Naive thymus-derived CD4-positive, alpha-beta T cell (primary cell): ENCODE measurements around the gene TLE2. TPM values are rescaled to one million over a fixed set of nuclear protein-coding genes. Genes with fewer than 3 reads are reported as not detected.
A peak's percentile ranks its signal among the peaks of the same experiment; 100 is the strongest.

Experiments used
- ATAC-seq: fragments of 150-1000 bp; cut with Tn5 transposase; 2 replicates; pipeline ENCODE4 v1.10.0; 2021; ENCODE audit warnings: mild to moderate bottlenecking, moderate library complexity
- CTCF ChIA-PET: fragments of 350-600 bp; sonication (Branson Sonifier 250); formaldehyde crosslinking; loops from one replicate; lab custom pipeline; 2021; ENCODE audit warnings: antibody characterized with exemption; lab: Charles Lee
- POLR2A ChIA-PET: fragments of 350-600 bp; sonication (Branson Sonifier 250); formaldehyde crosslinking; loops from one replicate; lab custom pipeline; 2021; ENCODE audit warnings: antibody characterized with exemption, inconsistent platforms; lab: Charles Lee
- DNase-seq, 9 donors: peaks; one replicate each; pipeline versions ENCODE4 v3.0.0 to v3.0.0-alpha.2; 2020 to 2022; ENCODE audit warnings: mixed read lengths in 1 of 9
- H3K27ac ChIP-seq: one replicate; pipeline ENCODE4 v1.7.0; 2013; ENCODE audit warnings: mild to moderate bottlenecking, low read depth, low read length, moderate library complexity
- H3K27me3 ChIP-seq, 2 donors: one replicate each; pipeline ENCODE4 v1.7.0; 2013; ENCODE audit warnings: low read length in 2 of 2, mild to moderate bottlenecking in 2 of 2, moderate library complexity in 2 of 2; ENCODE audit not compliant: control insufficient read depth in 2 of 2, insufficient read depth in 2 of 2
- H3K36me3 ChIP-seq, 3 experiments: 1 replicate in 2 of 3; 2 replicates in 1 of 3; pipeline ENCODE4 v1.7.0; 2013; ENCODE audit warnings: low read length in 3 of 3, mild to moderate bottlenecking in 3 of 3, moderate library complexity in 1 of 3; ENCODE audit not compliant: insufficient read depth in 3 of 3, control insufficient read depth in 2 of 3
- H3K4me1 ChIP-seq, 2 donors: one replicate each; pipeline ENCODE4 v1.7.0; 2013; ENCODE audit warnings: low read length in 2 of 2, mild to moderate bottlenecking in 2 of 2, moderate library complexity in 1 of 2; ENCODE audit not compliant: control insufficient read depth in 2 of 2, insufficient read depth in 2 of 2
- H3K4me3 ChIP-seq: 2 replicates; pipeline ENCODE4 v1.7.0; 2013; ENCODE audit warnings: mild to moderate bottlenecking, low read length
- H3K9me3 ChIP-seq, 3 experiments: 1 replicate in 2 of 3; 2 replicates in 1 of 3; pipeline ENCODE4 v1.7.0; 2013; ENCODE audit warnings: low read length in 3 of 3; ENCODE audit not compliant: control insufficient read depth in 2 of 3
- H3K27ac Mint-ChIP-seq, 9 donors: one replicate each; pipeline ENCODE4 v1.8.0; 2020 to 2022; ENCODE audit warnings: mixed read lengths in 9 of 9, mild to moderate bottlenecking in 8 of 9, moderate library complexity in 5 of 9, inconsistent platforms in 2 of 9
- H3K27me3 Mint-ChIP-seq, 5 donors: one replicate each; pipeline ENCODE4 v1.8.0; 2021 to 2022; ENCODE audit warnings: mixed read lengths in 5 of 5, mild to moderate bottlenecking in 1 of 5
- H3K36me3 Mint-ChIP-seq, 5 donors: one replicate each; pipeline ENCODE4 v1.8.0; 2020 to 2022; ENCODE audit warnings: mixed read lengths in 5 of 5, mild to moderate bottlenecking in 3 of 5, inconsistent platforms in 1 of 5
- H3K4me1 Mint-ChIP-seq, 7 donors: one replicate each; pipeline ENCODE4 v1.8.0; 2020 to 2022; ENCODE audit warnings: mixed read lengths in 7 of 7, mild to moderate bottlenecking in 3 of 7, inconsistent platforms in 1 of 7
- H3K4me3 Mint-ChIP-seq, 10 donors: one replicate each; pipeline ENCODE4 v1.8.0; 2020 to 2022; ENCODE audit warnings: mild to moderate bottlenecking in 10 of 10, mixed read lengths in 10 of 10, moderate library complexity in 6 of 10, inconsistent platforms in 2 of 10
- H3K9me3 Mint-ChIP-seq, 11 donors: one replicate each; pipeline ENCODE4 v1.8.0; 2020 to 2022; ENCODE audit warnings: mixed read lengths in 11 of 11, mild to moderate bottlenecking in 4 of 11, inconsistent platforms in 1 of 11, moderate library complexity in 1 of 11
- intact Hi-C, 2 donors: fragments of 100-400 bp; cut with micrococcal nuclease; formaldehyde crosslinking; loops; one replicate each; pipeline ENCODE4 v1.15.1; 2023
- polyA plus RNA-seq, 2 donors: library from polyadenylated mRNA; unstranded; fragments of 300-500 nt; fragmentation: Illumina TruSeq; gene quantifications; one replicate each; pipeline ENCODE4 v1.2.3, GENCODE V29; 2021
- total RNA-seq, 6 experiments: library from RNA in 5 of 6; stranded (reverse) in 5 of 6; gene quantifications; 1 replicate in 5 of 6; 2 replicates in 1 of 6; pipeline ENCODE4 v1.2.3 and lab custom pipeline; 2021 to 2026

The TLE2 gene
- total and polyA plus RNA-seq, 7 experiments from 2014 or later = 1.1 to 33.6 (median 14.3) TPM

DNA sequence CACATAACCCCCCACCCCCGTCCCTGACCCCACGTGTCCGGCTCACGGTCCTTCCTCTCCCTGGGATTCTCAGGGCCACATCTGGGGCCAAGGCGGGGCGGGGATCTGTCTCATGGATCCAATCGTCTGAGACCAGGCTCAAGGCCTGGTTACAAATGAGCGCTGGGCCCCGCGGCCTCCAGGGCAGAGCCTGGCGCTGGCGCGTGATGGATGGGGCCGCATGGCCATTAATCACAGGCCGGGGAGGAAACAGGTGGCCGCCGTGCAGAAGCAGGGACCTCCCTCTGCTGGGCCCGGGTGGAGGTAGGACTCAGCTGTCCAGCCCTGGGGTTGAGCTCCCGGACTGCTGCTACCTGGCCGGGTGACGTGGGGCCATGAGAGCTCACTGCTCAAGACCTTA is 39.0 kb upstream of the TLE2 start:
- H3K27ac Mint-ChIP-seq = no peak overlapping the region
- peaks cover 0 to under 1% (median 0%) of the 10 kb centered on the region in 5 donors for H3K36me3 Mint-ChIP-seq
- Histone ChIP-seq H3K36me3 (no peaks in the 10 kb centered on the region), H3K27ac (no peak overlapping the region), H3K4me3 (no peak overlapping the region), H3K27me3 (no peaks in the 10 kb centered on the region), H3K9me3 (no peaks in the 10 kb centered on the region), H3K4me1 (peaks cover 3 to 12% of the 10 kb centered on the region in 2 donors)
- H3K27me3 Mint-ChIP-seq = peaks cover 0 to 4% (median 0%) of the 10 kb centered on the region in 5 donors
- H3K4me1 Mint-ChIP-seq = peaks cover 0 to 16% (median 9%) of the 10 kb centered on the region in 7 donors
- ATAC-seq = no peak
- ChIA-PET CTCF (interaction anchor here (1.0 kb wide), 1 partner anchor 36 kb away, joined by 4 read pairs; no protein-coding TSS in a partner anchor), POLR2A (interaction anchor here (0.7 to 1.6 kb wide), 4 partner anchors 8 to 36 kb away, joined by 3 to 4 read pairs (median 4); no protein-coding TSS in a partner anchor)
- intact Hi-C loops = no loop called here
- H3K9me3 Mint-ChIP-seq = no peaks in the 10 kb centered on the region
- no peak overlapping the region for H3K4me3 Mint-ChIP-seq
- DNase-seq = no peak

DNA sequence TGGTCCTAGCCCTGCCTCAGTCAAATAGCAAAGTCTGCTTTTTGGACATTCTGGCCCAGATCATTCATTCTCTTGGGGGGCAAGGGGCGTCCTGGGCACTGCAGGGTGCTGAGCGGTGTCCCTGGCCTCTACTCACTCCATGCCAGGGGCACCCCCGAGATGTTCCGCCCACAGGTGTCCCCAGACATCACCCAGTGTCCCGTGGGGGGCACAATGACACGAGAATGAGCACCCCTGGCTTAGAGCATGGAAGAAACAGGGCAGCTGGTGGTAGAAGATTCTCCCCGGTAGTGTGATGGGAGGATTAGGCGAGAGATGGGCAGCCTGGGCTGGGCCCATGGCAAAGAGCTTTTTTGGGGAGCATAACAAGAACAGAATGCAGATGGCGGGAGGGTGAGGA is 38.5 kb upstream of the TLE2 start:
- peaks cover 0 to 3% (median 0%) of the 10 kb centered on the region in 5 donors for H3K36me3 Mint-ChIP-seq
- intact Hi-C loops = no loop called here
- H3K9me3 Mint-ChIP-seq = no peaks in the 10 kb centered on the region
- ChIA-PET POLR2A (interaction anchor here (1.6 kb wide), 1 partner anchor 32 kb away, joined by 4 read pairs; no protein-coding TSS in a partner anchor), CTCF (no interaction called here)
- no peak overlapping the region for H3K4me3 Mint-ChIP-seq
- no peak for ATAC-seq
- peaks cover 6 to 16% of the 10 kb centered on the region in 2 donors for H3K4me1 ChIP-seq
- no peak overlapping the region for H3K27ac ChIP-seq
- H3K27me3 Mint-ChIP-seq = peaks cover 0 to 4% (median 0%) of the 10 kb centered on the region in 5 donors
- DNase-seq = no peak
- no peaks in the 10 kb centered on the region for H3K27me3 ChIP-seq
- peaks cover 0 to 20% (median 13%) of the 10 kb centered on the region in 7 donors for H3K4me1 Mint-ChIP-seq
- no peaks in the 10 kb centered on the region for H3K36me3 ChIP-seq
- peak overlapping the region in 2 of 9 donors; percentile 28 to 59 for H3K27ac Mint-ChIP-seq
- no peaks in the 10 kb centered on the region for H3K9me3 ChIP-seq
- H3K4me3 ChIP-seq = no peak overlapping the region

DNA sequence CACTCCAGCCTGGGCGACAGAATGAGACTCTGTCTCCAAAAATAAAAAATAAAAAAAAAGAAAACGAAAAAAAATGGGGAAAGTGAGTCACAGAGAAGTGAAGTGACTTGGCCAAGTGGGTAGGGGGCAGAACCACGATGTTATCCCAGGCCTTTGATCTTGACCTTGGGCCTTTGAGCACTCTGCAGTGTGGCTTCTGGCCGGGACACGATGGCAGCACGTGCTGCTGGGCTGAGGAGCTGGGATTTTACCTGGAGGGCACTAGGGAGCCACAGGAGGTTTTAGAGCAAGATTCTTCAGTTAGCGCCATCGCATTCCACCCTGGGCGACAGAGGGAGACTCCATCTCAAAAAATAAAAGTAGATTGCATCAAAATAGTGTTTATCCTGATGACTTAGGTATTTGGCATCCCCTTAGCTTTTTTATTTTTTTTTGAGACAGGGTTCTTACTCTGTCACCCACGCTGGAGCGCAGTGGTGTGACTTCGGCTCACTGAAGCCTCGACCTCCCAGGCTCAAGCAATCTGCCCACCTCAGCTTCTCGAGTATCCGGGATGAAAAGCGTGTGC is 37.5 kb upstream of the TLE2 start:
- H3K27ac Mint-ChIP-seq = peak overlapping the region in 5 of 9 donors; percentile 25 to 91 (median 63)

DNA sequence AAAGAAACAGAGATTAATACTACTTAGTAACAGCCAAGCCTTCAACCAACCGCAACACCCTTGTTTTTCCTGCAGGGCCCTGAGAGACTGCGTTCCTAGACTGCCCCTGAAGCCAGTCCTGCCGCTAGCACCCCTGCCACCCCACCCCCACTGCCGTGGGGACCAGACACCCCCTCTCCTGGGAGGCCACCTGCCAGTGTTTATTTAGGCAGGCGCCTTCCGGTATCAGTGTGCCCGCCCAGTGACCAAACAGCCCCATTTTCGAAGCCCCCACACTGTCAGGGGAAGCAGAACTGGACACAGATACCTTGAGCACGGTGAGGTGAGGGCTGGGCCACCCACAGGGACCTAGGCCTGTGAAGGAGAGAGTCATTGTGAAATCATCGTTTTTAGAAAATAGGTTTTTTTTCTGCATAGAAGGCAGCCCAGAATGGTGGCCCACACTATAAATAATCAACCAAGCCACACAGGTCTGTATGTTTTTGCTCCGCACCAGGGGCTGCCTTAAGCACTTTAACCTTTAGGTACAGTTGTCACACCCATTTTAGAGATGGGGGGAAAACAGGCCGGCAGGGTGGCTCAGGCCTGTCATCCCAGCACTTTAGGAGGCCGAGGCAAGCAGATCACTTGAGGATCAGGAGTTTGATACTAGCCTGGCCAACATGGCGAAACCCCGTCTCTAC is 36.7 kb upstream of the TLE2 start:
- H3K27ac Mint-ChIP-seq = peak overlapping the region in 6 of 9 donors; percentile 14 to 91 (median 62)
- Histone ChIP-seq H3K36me3 (peaks cover 0 to 7% (median 0%) of the 10 kb centered on the region in 3 experiments), H3K4me1 (peaks cover 6 to 16% of the 10 kb centered on the region in 2 donors), H3K4me3 (no peak overlapping the region), H3K9me3 (no peaks in the 10 kb centered on the region), H3K27ac (peak overlapping the region; percentile 48), H3K27me3 (no peaks in the 10 kb centered on the region)
- intact Hi-C loops = no loop called here
- H3K4me3 Mint-ChIP-seq = no peak overlapping the region
- no peak for DNase-seq
- peaks cover 0 to 4% (median 0%) of the 10 kb centered on the region in 5 donors for H3K27me3 Mint-ChIP-seq
- ChIA-PET POLR2A (interaction anchor here (0.7 to 1.2 kb wide), 3 partner anchors 10 to 98 kb away, joined by 3 to 4 read pairs (median 3); no protein-coding TSS in a partner anchor), CTCF (interaction anchor here (1.0 to 1.5 kb wide), 2 partner anchors 13 to 38 kb away, joined by 4 to 6 read pairs; no protein-coding TSS in a partner anchor)
- peaks cover 0 to 20% (median 14%) of the 10 kb centered on the region in 7 donors for H3K4me1 Mint-ChIP-seq
- ATAC-seq = no peak
- H3K9me3 Mint-ChIP-seq = no peaks in the 10 kb centered on the region
- peaks cover 0 to 5% (median 2%) of the 10 kb centered on the region in 5 donors for H3K36me3 Mint-ChIP-seq

More for the DNA sequence above, 37.5 kb upstream of the TLE2 start:
- H3K4me1 ChIP-seq = peaks cover 6 to 16% of the 10 kb centered on the region in 2 donors
- H3K4me3 ChIP-seq = no peak overlapping the region
- Mint-ChIP-seq H3K36me3 (peaks cover 0 to 3% (median 0%) of the 10 kb centered on the region in 5 donors), H3K4me1 (peaks cover 0 to 20% (median 13%) of the 10 kb centered on the region in 7 donors), H3K9me3 (no peaks in the 10 kb centered on the region), H3K27me3 (peaks cover 0 to 4% (median 0%) of the 10 kb centered on the region in 5 donors), H3K4me3 (no peak overlapping the region)
- ATAC-seq = no peak
- POLR2A ChIA-PET = interaction anchor here (0.7 to 0.9 kb wide), 3 partner anchors 8 to 98 kb away, joined by 3 read pairs; no protein-coding TSS in a partner anchor
- H3K27me3 ChIP-seq = no peaks in the 10 kb centered on the region
- DNase-seq = no peak
- H3K27ac ChIP-seq = no peak overlapping the region
- intact Hi-C loops = no loop called here
- H3K36me3 ChIP-seq = peaks cover 0 to under 1% (median 0%) of the 10 kb centered on the region in 3 experiments
- no peaks in the 10 kb centered on the region for H3K9me3 ChIP-seq
- CTCF ChIA-PET = interaction anchor here (1.0 kb wide), 1 partner anchor 14 kb away, joined by 4 read pairs; no protein-coding TSS in a partner anchor

DNA sequence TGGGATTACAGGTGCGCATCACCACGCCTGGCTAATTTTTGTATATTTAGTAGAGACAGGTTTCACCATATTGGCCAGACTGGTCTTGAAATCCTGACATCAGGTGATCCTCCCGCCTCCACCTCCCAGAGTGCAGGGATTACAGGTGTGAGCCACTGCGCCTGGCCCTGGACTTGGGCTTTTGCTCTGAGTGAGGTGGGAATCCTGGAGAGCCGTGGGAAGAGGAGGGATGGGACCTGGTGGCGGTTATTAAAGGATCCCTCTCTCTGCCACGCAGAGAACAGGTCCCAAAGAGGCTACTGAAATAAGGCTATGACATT is 34.9 kb upstream of the TLE2 start:
- DNase-seq (no peak), ATAC-seq (no peak)
- Mint-ChIP-seq H3K27me3 (peaks cover 0 to 4% (median 0%) of the 10 kb centered on the region in 5 donors), H3K4me1 (peaks cover under 1 to 30% (median 23%) of the 10 kb centered on the region in 7 donors), H3K27ac (peak overlapping the region; percentile 90 to 98 (median 95)), H3K9me3 (no peaks in the 10 kb centered on the region), H3K4me3 (peak overlapping the region in 9 of 10 donors; percentile 13 to 94 (median 88)), H3K36me3 (peaks cover 0 to 15% (median 7%) of the 10 kb centered on the region in 5 donors)
- H3K27ac ChIP-seq = peak overlapping the region; percentile 90
- CTCF ChIA-PET = interaction anchor here (1.4 to 1.5 kb wide), 2 partner anchors 12 to 40 kb away, joined by 3 to 6 read pairs; no protein-coding TSS in a partner anchor
- H3K27me3 ChIP-seq = no peaks in the 10 kb centered on the region
- no peaks in the 10 kb centered on the region for H3K9me3 ChIP-seq
- intact Hi-C loops = no loop called here
- no peak overlapping the region for H3K4me3 ChIP-seq
- POLR2A ChIA-PET = interaction anchor here (1.2 to 14.9 kb wide), 4 partner anchors 12 to 68 kb away, joined by 3 to 359 read pairs (median 87); no protein-coding TSS in a partner anchor
- peaks cover 21 to 28% of the 10 kb centered on the region in 2 donors for H3K4me1 ChIP-seq
- H3K36me3 ChIP-seq = peaks cover under 1 to 21% (median 9%) of the 10 kb centered on the region in 3 experiments
